ENCODE measurements around the gene CXCL17. TPM values are rescaled to one million over a fixed set of nuclear protein-coding genes. Genes with fewer than 3 reads are reported as not detected.

CXCL17 gene
- total and polyA plus RNA-seq, 2 experiments from 2014 or later: 4.4 to 16.7 TPM

DNA sequence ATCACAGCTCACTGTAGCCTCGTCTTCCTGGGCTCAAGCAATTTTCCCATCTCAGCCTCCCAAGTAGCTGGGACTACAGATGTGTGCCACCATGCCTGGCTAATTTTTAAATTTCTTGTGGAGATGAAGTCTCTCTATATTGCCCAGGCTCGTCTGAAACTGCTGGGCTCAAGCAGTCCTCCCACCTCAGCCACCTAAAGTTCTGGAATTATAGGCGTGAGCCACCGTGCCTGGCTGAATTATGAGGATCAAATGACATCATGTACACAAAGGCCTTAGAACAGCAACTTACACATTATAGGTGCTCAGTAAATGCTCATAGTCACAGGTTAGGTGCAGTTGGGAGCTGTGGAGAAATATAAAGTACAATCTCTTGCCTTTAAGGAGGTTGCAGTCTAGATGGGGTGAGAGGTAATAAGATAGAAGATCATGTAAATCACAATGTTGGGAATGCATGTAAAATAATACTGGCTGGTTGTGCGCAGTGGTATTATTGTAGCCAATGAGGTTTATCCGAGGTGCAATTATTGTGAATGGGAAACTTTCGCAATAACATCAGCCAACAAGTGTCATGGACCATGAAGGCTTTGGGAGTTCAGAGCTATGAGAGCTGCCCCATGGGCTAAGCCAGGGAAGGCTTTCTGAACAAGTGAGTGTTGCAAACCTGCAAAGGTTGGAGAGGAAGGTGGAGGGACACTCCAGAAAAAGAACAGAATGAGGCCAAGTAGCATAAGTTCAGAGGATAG is 29.8 kb upstream of the CXCL17 start:
- H4K20me1 ChIP-seq (ENCODE audit: insufficient read depth, poor library complexity, severe bottlenecking): no peaks in the 10 kb centered on the region
- peaks cover 1% of the 10 kb centered on the region for H3K4me1 ChIP-seq (ENCODE audit: insufficient read depth)
- H3K9me2 ChIP-seq (replicated peaks; ENCODE audit: insufficient read depth): no peaks in the 10 kb centered on the region
- no peak overlapping the region for H3K27ac ChIP-seq
- no peak overlapping the region for H2AFZ ChIP-seq
- no peak overlapping the region for H3K4me3 ChIP-seq
- no peaks in the 10 kb centered on the region for H3K36me3 ChIP-seq (replicated peaks; ENCODE audit: insufficient read depth, low read depth)
- H3K4me2 ChIP-seq: no peak overlapping the region
- TF ChIP-seq EZH2phosphoT487 (IDR thresholded peaks at IDR 0.05; ENCODE audit: low read depth, severe bottlenecking, unreplicated experiment) (no peak), EZH2 (IDR thresholded peaks at IDR 0.05; ENCODE audit: borderline replicate concordance) (no peak)
- TF ChIP-seq, protein P1, sequence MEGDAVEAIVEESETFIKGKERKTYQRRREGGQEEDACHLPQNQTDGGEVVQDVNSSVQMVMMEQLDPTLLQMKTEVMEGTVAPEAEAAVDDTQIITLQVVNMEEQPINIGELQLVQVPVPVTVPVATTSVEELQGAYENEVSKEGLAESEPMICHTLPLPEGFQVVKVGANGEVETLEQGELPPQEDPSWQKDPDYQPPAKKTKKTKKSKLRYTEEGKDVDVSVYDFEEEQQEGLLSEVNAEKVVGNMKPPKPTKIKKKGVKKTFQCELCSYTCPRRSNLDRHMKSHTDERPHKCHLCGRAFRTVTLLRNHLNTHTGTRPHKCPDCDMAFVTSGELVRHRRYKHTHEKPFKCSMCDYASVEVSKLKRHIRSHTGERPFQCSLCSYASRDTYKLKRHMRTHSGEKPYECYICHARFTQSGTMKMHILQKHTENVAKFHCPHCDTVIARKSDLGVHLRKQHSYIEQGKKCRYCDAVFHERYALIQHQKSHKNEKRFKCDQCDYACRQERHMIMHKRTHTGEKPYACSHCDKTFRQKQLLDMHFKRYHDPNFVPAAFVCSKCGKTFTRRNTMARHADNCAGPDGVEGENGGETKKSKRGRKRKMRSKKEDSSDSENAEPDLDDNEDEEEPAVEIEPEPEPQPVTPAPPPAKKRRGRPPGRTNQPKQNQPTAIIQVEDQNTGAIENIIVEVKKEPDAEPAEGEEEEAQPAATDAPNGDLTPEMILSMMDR (IDR thresholded peaks at IDR 0.05; ENCODE audit: poor library complexity): no peak
- no peak for DNase-seq (ENCODE audit: low spot score)
- no peaks in the 10 kb centered on the region for H3K79me2 ChIP-seq
- H3K27me3 ChIP-seq: no peaks in the 10 kb centered on the region
- 85% methylated on average over 7 of the region's 7 CpGs for WGBS (ENCODE audit: low lambda C conversion rate, missing lambda C conversion rate)
- H3K9me3 ChIP-seq (ENCODE audit: low read depth): no peaks in the 10 kb centered on the region

GRCh38 chr19:42471554-42472249 is 29.0 kb upstream of the CXCL17 start:
- no peak for DNase-seq (ENCODE audit: low spot score)
- no peaks in the 10 kb centered on the region for H3K79me2 ChIP-seq
- H4K20me1 ChIP-seq (ENCODE audit: insufficient read depth, poor library complexity, severe bottlenecking): no peaks in the 10 kb centered on the region
- H3K27me3 ChIP-seq: no peaks in the 10 kb centered on the region
- H3K4me1 ChIP-seq (ENCODE audit: insufficient read depth): peaks cover 9% of the 10 kb centered on the region
- H3K9me2 ChIP-seq (replicated peaks; ENCODE audit: insufficient read depth): no peaks in the 10 kb centered on the region
- H3K9me3 ChIP-seq (ENCODE audit: low read depth): no peaks in the 10 kb centered on the region
- no peak overlapping the region for H3K27ac ChIP-seq
- no peak overlapping the region for H2AFZ ChIP-seq
- no peak overlapping the region for H3K4me2 ChIP-seq
- no peak for TF ChIP-seq EZH2phosphoT487 (IDR thresholded peaks at IDR 0.05; ENCODE audit: low read depth, severe bottlenecking, unreplicated experiment)
- TF ChIP-seq, protein P1 (IDR thresholded peaks at IDR 0.05; ENCODE audit: poor library complexity): no peak
- no peak for TF ChIP-seq EZH2 (IDR thresholded peaks at IDR 0.05; ENCODE audit: borderline replicate concordance)
- no peak overlapping the region for H3K4me3 ChIP-seq
- H3K36me3 ChIP-seq (replicated peaks; ENCODE audit: insufficient read depth, low read depth): no peaks in the 10 kb centered on the region
- 78% methylated on average over 7 of the region's 7 CpGs for WGBS (ENCODE audit: low lambda C conversion rate, missing lambda C conversion rate)

DNA sequence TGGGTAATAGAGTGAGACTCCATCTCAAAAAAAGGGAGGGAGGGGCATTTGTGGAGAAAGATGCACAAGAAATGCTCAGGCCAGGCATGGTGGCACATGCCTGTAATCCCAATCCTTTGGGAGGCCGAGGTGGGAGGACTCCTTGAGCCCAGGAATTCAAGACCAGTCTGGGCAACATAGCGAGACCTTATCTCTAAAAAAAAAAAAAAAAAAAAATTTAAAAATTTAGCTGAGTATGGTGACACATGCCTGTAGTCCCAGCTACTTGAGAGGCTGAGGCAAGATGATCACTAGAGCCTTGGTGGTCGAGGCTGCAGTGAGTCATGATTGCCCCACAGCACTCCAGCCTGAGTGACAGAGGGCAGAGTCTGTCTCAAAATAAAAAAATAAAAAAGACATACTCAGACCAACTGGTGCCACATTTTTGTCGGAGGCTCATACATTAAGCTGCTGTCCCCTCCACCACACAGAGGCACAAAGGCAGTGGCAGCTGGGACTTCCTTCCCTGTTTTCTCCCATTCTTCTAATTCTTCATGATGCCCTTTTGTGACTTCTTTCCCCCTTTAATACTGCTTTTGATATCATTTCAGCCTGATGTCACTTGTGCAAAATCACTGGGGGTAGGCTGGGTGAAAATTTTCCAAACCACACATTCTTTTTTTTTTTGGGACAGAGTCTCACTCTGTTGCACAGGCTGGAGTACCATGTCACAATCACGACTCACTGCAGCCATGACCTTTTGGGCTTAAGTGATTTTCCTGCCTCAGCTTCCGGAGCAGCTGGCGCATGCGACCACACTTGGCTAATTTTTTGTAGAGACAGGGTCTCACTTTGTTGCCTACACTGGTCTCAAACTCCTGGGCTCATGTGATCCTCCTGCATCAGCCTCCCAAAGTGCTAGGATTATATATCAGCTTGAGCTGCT is 26.8 kb upstream of the CXCL17 start:
- no peak overlapping the region for H3K27ac ChIP-seq
- no peak overlapping the region for H3K4me2 ChIP-seq
- DNase-seq (ENCODE audit: low spot score): no peak
- 68% methylated on average over 8 of the region's 8 CpGs for WGBS (ENCODE audit: low lambda C conversion rate, missing lambda C conversion rate)
- H3K36me3 ChIP-seq (replicated peaks; ENCODE audit: insufficient read depth, low read depth): no peaks in the 10 kb centered on the region
- H3K79me2 ChIP-seq: no peaks in the 10 kb centered on the region
- no peaks in the 10 kb centered on the region for H4K20me1 ChIP-seq (ENCODE audit: insufficient read depth, poor library complexity, severe bottlenecking)
- H3K9me2 ChIP-seq (replicated peaks; ENCODE audit: insufficient read depth): no peaks in the 10 kb centered on the region
- H3K9me3 ChIP-seq (ENCODE audit: low read depth): no peaks in the 10 kb centered on the region
- H3K27me3 ChIP-seq: no peaks in the 10 kb centered on the region
- H2AFZ ChIP-seq: no peak overlapping the region
- no peak overlapping the region for H3K4me3 ChIP-seq
- H3K4me1 ChIP-seq (ENCODE audit: insufficient read depth): peaks cover 17% of the 10 kb centered on the region
- TF ChIP-seq EZH2 (IDR thresholded peaks at IDR 0.05; ENCODE audit: borderline replicate concordance) (no peak), EZH2phosphoT487 (IDR thresholded peaks at IDR 0.05; ENCODE audit: low read depth, severe bottlenecking, unreplicated experiment) (no peak)
- TF ChIP-seq, protein P1 (IDR thresholded peaks at IDR 0.05; ENCODE audit: poor library complexity): no peak
